Esophagus muscularis mucosa (tissue), 4 donors: ENCODE measurements around the gene AP3S2.

Experiments used
- CTCF ChIP-seq, 3 experiments: fragments of 200-600 bp in 2 of 3; fragments of 450-650 bp in 1 of 3; sonication (generic) in 2 of 3; IDR thresholded peaks; one replicate each; pipeline ENCODE4 v1.5.1; 2017 to 2019; ENCODE audit warnings: antibody characterized with exemption in 3 of 3, mild to moderate bottlenecking in 2 of 3, moderate library complexity in 1 of 3
- EP300 ChIP-seq: sonication (generic); formaldehyde crosslinking; IDR thresholded peaks from one replicate; pipeline ENCODE4 v1.6.1; 2017; ENCODE audit warnings: antibody characterized with exemption
- POLR2A ChIP-seq: fragments of 450-650 bp; IDR thresholded peaks from one replicate; pipeline ENCODE4 v1.6.1; 2017; ENCODE audit warnings: antibody characterized with exemption, moderate library complexity, mild to moderate bottlenecking, low read depth
- POLR2AphosphoS5 ChIP-seq, 2 donors: sonication (generic); formaldehyde crosslinking; IDR thresholded peaks; one replicate each; pipeline ENCODE4 v1.6.1; 2017; ENCODE audit warnings: antibody characterized with exemption in 2 of 2

DNA sequence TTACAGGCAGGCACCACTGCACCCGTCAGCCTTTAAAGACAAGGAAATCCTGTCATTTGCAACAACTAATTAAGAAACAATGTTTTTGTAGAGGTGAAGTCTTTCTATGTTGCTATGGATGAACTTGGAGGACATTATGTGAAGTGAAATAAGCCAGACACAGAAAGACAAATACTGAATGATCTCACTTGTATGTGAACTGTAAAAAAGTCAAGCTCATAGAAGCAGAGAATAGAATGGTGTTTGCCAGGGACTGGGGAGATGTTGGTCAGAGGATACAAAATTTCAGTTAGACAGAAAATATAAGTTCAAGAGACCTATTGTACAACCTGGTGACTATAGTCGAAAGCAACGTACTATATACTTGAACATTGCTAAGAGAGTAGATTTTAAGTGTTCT is 46.1 kb upstream of the AP3S2 start:
- no peak for TF ChIP-seq POLR2A
- no peak for TF ChIP-seq CTCF (IDR thresholded peaks at IDR 0.05)
- TF ChIP-seq POLR2AphosphoS5 (IDR thresholded peaks at IDR 0.05), result no peak
- TF ChIP-seq EP300, result no peak
